RWPE2 (cell line): ENCODE data around the gene IER5.
"Not testable (repeated sequence)": the region's sequence is repeated elsewhere in the genome, so short reads cannot be mapped to it uniquely, and the experiment has no call there.

ENCODE experiments used
- ATAC-seq: fragments of 200-7000 bp; cut with Tn5 transposase; 3 replicates; pipeline ENCODE4 v1.9.1; 2021; ENCODE audit warnings: low read depth
- DNase-seq: peaks from one replicate; pipeline ENCODE4 v3.0.0-alpha.2; 2020; ENCODE audit warnings: low spot score
- H3K27ac ChIP-seq: fragments of 450-650 bp; 2 replicates; pipeline ENCODE4 v1.5.1; 2017; ENCODE audit warnings: mild to moderate bottlenecking; ENCODE audit not compliant: poor library complexity, severe bottlenecking
- H3K27me3 ChIP-seq: fragments of 250-450 bp; sonication (Bioruptor Pico); 2 replicates; pipeline ENCODE4 v1.5.1; 2021; ENCODE audit warnings: mild to moderate bottlenecking, moderate library complexity; ENCODE audit not compliant: insufficient read depth, poor library complexity, severe bottlenecking
- H3K36me3 ChIP-seq: fragments of 250-450 bp; sonication (Bioruptor Pico); 2 replicates; pipeline ENCODE4 v1.5.1; 2020; ENCODE audit warnings: low read depth, mild to moderate bottlenecking, moderate library complexity
- H3K4me1 ChIP-seq: fragments of 250-450 bp; sonication (Bioruptor Pico); 2 replicates; pipeline ENCODE4 v1.5.1; 2021; ENCODE audit warnings: mild to moderate bottlenecking, moderate library complexity; ENCODE audit not compliant: insufficient read depth, poor library complexity, severe bottlenecking
- H3K4me3 ChIP-seq: fragments of 250-450 bp; sonication (Bioruptor Pico); 2 replicates; pipeline ENCODE4 v1.5.1; 2021; ENCODE audit warnings: mild to moderate bottlenecking, moderate library complexity; ENCODE audit not compliant: severe bottlenecking
- H3K9me3 ChIP-seq: fragments of 250-450 bp; sonication (Bioruptor Pico); 2 replicates; pipeline ENCODE4 v1.5.1; 2021; ENCODE audit warnings: mild to moderate bottlenecking, moderate library complexity; ENCODE audit not compliant: severe bottlenecking
- TF ChIP-seq, protein P1 (sequence below): fragments of 450-650 bp; IDR thresholded peaks from one replicate; pipeline ENCODE4 v1.5.1; 2017; ENCODE audit warnings: mild to moderate bottlenecking, moderate library complexity; ENCODE audit not compliant: poor library complexity, severe bottlenecking

Gene IER5

DNA sequence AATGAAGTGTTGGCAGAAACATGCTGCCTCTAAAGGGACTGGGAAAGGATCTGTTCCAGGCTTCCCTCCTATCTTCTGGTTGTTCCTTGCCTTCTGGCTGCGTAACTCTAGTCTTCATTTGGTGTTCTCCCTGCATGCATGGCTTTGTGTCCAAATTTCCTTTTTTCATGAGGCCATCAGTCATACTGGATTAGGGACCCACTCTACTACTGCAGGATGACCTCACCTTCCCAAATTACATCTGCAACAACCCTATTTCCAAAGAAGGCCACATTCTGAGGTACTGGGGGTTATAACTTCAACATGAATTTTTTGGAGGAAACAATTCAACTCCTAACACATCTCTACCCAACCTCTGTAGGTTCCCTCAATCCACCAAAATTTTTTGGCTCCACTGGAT is 28.4 kb upstream of the IER5 start:
- Histone ChIP-seq H3K27ac (no peak overlapping the region), H3K36me3 (no peaks in the 10 kb centered on the region), H3K27me3 (no peaks in the 10 kb centered on the region), H3K9me3 (no peaks in the 10 kb centered on the region), H3K4me1 (no peaks in the 10 kb centered on the region), H3K4me3 (no peak overlapping the region)
- ATAC-seq (no peak), DNase-seq (no peak)
- TF ChIP-seq, protein P1, sequence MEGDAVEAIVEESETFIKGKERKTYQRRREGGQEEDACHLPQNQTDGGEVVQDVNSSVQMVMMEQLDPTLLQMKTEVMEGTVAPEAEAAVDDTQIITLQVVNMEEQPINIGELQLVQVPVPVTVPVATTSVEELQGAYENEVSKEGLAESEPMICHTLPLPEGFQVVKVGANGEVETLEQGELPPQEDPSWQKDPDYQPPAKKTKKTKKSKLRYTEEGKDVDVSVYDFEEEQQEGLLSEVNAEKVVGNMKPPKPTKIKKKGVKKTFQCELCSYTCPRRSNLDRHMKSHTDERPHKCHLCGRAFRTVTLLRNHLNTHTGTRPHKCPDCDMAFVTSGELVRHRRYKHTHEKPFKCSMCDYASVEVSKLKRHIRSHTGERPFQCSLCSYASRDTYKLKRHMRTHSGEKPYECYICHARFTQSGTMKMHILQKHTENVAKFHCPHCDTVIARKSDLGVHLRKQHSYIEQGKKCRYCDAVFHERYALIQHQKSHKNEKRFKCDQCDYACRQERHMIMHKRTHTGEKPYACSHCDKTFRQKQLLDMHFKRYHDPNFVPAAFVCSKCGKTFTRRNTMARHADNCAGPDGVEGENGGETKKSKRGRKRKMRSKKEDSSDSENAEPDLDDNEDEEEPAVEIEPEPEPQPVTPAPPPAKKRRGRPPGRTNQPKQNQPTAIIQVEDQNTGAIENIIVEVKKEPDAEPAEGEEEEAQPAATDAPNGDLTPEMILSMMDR, result no peak

DNA sequence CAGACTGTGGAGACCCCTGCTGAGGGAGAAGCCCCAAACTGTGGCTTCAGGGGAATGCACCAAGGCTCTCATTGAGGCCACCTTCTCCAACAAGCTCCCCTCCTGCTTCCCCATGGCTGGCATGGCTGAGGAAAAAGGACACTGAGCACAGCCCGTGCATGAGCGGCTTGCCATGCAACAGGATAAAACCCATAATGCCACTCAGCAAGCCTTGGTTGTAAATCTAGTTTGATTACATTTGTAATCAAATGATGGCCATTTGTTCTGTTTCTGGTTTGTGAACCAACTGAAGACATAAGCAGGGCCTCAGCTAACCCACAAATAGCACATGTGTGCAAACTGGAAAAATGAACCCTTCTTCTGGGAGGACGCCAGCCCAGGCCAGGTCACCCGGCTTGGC is 27.6 kb upstream of the IER5 start:
- H3K4me3 ChIP-seq, H3K36me3 ChIP-seq, H3K27ac ChIP-seq, ATAC-seq, H3K27me3 ChIP-seq, H3K4me1 ChIP-seq, H3K9me3 ChIP-seq, DNase-seq: not testable (repeated sequence)

DNA sequence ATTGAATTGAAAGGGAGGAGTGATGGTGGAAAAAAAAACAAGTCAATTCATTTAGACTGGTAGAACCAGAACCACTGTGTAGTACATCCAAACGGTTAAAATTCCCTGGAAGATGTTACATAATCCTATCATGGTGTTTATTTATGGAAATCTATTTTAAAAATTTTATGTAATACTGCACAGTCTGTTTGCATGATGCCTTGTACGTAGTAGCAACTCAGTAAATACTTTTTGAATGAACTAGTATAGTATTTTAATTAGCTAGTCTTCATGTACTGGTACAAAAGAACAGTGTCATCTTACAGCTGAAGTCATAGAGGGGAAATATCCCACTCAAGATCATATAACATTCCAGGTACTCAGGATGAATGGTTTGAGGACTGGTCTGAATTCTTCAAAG is 27.0 kb upstream of the IER5 start:
- no peak for DNase-seq
- H3K36me3 ChIP-seq, result no peaks in the 10 kb centered on the region
- TF ChIP-seq, protein P1, result no peak
- H3K4me3 ChIP-seq, result no peak overlapping the region
- ATAC-seq, result no peak
- no peaks in the 10 kb centered on the region for H3K9me3 ChIP-seq
- no peaks in the 10 kb centered on the region for H3K4me1 ChIP-seq
- H3K27ac ChIP-seq, result no peak overlapping the region
- no peaks in the 10 kb centered on the region for H3K27me3 ChIP-seq

DNA sequence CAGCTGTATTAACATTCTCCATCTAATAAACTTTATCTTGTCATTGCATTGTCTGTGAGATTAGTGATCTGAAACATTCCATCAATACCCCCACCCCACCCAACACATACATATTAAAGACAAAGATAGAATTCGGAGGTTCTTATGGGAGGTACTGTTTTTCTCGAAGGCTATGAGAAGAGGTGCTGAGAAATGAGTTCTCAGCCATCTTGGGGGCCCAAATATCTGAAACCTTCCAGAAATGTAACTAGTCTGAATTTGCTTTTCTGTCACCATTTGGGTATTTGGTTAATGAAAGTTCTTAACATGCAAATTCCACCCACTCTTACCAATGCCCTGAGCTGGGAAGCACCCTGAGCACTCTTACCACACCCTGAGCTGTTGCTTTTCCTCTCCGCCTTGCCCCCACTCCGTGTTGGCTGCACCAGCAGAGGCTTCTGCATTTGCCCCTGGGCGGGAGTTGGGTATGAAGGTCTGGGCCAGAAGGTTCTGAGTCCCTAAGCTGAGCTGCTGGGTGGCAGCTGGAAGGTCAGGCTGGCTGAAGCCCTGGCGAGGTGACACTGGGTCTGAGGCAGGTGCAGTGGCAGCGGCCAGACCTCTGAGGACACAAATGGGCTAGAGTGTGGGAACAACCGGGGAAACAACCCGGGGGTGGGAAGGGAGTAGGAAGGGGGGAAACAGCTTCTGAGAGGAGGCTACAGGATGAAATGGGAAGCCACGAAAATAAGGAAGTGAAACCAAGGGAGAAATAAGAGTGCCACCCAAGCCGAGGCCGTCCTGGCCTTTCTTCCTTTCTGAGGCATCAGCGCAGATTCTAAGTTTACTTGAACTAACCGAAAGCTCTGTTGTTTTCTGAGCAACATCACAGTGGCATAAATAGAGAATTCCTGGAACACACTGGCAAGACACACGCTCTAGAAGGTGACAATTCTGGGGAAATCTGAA is 26.3 kb upstream of the IER5 start:
- H3K4me3 ChIP-seq, result no peak overlapping the region
- H3K4me1 ChIP-seq, result no peaks in the 10 kb centered on the region
- ATAC-seq (no peak), DNase-seq (no peak)
- no peaks in the 10 kb centered on the region for H3K36me3 ChIP-seq
- TF ChIP-seq, protein P1, result no peak
- H3K9me3 ChIP-seq, result no peaks in the 10 kb centered on the region
- H3K27me3 ChIP-seq, result no peaks in the 10 kb centered on the region
- no peak overlapping the region for H3K27ac ChIP-seq

DNA sequence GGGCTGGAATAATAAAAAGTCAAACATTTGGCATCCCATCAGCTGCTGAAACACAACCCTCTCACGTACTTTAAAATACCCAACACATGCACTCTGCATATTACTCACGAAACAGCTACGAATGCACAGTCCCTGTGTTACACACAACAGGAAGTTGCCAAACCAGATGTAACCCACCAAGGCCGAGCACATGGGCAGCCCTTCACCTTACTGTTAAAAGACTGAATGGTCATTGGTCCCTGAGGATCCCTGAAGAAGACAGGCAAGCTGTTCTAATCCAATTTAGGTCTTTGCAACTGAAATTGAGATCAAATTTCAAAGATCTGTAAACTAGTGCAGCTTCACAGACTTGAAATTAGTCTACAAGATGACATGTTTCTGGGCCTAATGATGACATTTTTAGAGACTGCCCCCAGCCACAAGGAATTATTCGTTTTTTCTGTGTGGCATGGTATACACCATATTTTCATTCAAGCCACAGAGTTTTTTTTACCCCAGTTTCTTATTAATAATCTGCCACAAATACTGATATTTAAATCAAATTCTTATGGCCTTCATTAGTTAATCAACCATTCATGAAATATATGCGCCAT is 25.6 kb upstream of the IER5 start:
- Histone ChIP-seq H3K27ac (no peak overlapping the region), H3K4me1 (no peaks in the 10 kb centered on the region), H3K9me3 (no peaks in the 10 kb centered on the region), H3K27me3 (no peaks in the 10 kb centered on the region), H3K4me3 (no peak overlapping the region), H3K36me3 (no peaks in the 10 kb centered on the region)
- no peak for DNase-seq
- TF ChIP-seq, protein P1, result no peak
- ATAC-seq, result no peak
